SK-N-MC (cell line): ENCODE results near the gene PDLIM7.

ENCODE experiments used
- EZH2 ChIP-seq: fragments of 200-600 bp; sonication (generic); IDR thresholded peaks from one replicate; pipeline ENCODE4 v1.6.1; 2017; ENCODE audit warnings: antibody characterized with exemption
- POLR2AphosphoS5 ChIP-seq: IDR thresholded peaks from 2 replicates; pipeline ENCODE4 v1.6.1; 2012; ENCODE audit warnings: mild to moderate bottlenecking, low read depth, low read length, borderline replicate concordance

DNA sequence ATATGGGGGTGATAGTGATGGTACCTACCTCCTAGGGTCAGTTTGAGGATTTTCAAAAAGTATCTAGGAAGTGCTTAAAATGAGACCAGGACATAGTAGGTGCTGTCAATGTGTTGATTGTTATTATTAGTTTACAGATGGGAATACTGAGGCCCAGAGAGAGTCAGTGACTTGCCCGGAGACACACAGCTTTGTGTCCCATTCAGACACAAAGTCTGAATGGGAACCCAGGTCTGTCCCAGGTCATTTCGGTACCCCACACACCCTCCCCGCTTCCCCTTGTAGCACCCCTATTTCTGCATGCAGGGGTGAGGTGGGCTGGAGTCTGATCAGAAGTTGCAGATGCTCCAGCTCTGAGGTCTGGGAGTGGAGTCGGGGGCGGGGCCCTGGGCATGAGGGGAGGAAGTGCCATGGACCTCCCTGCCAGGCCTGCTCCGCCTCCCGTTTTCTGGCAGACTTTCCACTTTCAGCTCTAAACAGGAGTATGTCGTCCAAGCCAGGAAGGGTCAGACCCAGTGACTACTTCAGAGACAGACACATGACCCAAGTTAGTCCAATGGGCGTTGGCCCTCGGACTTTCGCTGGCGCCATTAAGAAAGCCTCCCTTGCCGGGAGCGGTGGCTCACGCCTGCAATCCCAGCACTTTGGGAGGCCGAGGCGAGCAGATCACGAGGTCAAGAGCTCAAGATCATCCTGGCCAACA is 20.7 kb downstream of the PDLIM7 start:
- no peak for TF ChIP-seq POLR2AphosphoS5
- TF ChIP-seq EZH2 = no peak
